ENCODE results near the gene ERGIC1.
"Not testable (repeated sequence)": the region's sequence is repeated elsewhere in the genome, so short reads cannot be mapped to it uniquely, and the experiment has no call there.

ERGIC1 gene

DNA sequence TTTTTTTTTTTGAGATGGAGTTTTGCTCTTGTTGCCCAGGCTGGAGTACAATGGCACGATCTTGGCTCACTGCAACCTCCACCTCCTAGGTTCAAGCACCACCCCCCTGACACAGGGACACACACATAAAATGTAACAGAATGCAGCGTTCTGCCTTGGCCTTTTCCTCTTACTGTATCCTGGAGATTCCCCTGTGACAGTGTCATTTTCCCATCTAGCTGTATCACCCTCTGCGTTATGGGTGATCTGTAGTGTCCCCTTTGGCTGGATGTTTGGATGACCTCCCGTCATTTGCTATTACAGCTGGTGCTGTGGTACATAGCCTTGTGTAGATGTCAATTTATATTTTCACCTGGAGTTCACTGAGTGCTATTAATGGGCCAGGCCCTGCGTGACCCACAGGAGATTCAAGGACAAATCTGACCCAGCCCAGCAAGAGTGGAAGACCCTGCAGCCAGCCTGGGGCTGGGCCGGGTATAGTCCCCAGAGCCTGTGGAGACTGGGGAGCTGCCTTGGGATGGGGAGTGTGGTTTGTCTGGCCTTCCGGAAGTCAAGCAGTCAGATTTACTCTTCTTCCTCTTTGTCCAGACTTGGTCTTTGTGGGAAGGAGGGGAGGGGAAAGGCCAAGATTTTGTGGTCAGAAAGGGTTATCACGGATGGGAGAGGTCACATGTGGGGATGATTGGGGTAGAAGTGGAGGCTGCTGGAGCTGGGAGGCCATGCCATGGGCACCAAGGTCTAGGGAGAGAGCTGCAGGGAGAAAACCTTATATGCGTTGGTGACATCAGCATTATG lies 43.6 kb downstream of the ERGIC1 start:
- DNase-seq (ENCODE audit: low read depth in 2 of 2, low spot score in 1 of 2) = no peak

DNA sequence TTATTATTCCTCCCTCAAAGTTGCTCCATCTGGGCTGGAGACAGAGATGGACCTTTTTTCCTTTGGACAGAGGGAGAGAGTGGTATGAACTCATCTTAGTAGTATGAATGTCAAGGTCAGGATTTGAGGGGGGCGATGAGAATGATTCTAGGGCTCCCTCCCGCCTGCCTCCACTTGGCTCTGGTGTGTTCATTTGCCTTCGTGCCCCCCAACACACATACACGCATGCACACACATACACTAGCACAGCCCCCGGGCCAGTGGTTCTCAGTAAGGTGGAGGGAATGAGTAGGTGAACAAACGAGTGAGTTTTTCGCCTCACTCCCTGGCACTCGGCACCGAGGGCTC lies 44.5 kb downstream of the ERGIC1 start:
- no peak for DNase-seq (ENCODE audit: low read depth in 2 of 2, low spot score in 1 of 2)

DNA sequence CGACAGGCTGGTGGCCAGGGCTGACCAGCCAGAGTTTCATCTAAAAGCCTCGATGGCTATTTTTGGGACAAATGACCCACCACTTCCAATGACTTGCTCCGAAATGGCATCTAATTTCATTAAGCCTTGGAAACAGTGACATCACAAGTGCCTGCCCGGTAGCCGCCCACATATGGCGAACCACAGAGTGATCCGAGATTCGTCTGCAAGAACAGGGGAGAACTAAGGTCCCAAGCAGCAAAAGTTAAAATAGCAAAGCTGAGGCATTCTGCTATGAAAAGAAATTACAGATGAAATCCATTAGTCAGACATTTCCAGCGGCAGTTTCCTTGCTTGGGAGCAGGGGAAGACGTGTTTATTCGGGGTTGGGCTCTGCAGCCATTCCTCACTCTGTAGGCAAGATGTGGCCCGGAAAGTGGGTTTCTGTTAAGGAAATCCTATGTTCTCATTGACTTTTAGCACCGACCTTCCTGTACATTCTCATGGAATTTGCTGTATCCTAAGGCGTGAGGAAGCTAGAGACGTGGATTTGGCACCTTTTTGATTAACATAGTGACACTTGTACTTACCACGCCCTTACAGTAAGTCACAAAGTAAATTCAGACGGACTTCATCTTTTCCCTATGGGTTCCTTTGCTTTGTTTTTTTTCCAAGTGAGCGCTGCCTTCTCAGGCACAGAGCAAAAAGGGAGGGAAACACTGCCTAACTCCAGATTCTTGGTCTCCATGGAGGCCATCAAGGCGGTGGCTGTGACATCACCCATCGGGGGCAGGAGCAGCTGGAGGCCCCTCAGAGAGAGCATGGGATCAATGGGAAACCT lies 45.1 kb downstream of the ERGIC1 start:
- DNase-seq (ENCODE audit: low read depth in 2 of 2, low spot score in 1 of 2) = no peak

DNA sequence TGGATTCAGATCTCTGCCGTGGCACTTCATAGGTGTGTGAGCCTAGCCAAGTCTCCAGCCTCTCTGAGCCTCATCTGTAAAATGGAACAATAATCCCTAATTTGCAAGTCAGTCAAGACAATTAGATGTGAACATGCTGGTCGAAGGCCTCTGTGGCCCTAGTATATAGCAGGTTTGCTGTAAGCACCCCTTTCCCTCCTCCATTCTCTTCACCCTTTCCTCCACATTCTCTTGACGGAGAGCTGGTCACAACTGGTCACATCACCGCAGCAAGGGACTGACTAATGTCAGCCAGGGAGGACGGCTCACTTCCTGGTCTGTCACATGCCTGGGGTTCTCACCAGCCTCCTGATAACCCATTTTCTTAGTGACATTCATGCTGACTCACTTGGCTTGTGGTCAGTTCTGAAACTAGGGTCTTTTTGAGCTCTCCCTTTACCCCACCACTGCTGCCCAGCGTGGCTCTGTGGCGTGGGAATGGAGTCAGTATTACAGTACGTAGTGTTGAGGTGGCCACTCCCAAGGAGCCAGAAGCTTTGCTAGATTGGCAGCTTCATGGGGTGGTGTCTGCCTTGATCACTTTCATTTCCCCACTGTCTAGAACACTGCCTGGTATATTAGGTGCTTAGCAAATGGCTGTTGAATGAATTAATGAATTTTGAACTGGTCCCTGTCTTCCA lies 47.8 kb downstream of the ERGIC1 start:
- DNase-seq (ENCODE audit: low read depth in 2 of 2, low spot score in 1 of 2) = no peak

DNA sequence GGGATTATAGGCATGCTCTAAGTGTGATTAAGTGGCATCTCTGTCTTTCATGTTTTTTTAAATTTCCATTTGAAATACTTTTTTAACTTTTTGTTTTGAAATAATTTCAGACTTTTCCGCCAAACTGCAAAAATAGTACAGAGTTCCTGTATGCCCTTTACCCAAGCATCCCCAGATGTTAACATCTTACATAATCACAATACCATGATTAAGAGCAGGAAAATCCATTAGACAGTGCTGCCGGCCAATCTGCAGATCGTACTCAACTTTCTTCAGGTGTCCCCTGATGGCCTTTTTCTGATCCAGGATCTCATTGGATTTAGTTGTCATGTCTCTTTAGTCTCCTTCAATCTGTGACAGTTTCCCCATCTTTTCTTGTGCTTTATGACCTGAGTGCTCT lies 49.0 kb downstream of the ERGIC1 start:
- no peak for DNase-seq (ENCODE audit: low read depth in 2 of 2, low spot score in 1 of 2)

DNA sequence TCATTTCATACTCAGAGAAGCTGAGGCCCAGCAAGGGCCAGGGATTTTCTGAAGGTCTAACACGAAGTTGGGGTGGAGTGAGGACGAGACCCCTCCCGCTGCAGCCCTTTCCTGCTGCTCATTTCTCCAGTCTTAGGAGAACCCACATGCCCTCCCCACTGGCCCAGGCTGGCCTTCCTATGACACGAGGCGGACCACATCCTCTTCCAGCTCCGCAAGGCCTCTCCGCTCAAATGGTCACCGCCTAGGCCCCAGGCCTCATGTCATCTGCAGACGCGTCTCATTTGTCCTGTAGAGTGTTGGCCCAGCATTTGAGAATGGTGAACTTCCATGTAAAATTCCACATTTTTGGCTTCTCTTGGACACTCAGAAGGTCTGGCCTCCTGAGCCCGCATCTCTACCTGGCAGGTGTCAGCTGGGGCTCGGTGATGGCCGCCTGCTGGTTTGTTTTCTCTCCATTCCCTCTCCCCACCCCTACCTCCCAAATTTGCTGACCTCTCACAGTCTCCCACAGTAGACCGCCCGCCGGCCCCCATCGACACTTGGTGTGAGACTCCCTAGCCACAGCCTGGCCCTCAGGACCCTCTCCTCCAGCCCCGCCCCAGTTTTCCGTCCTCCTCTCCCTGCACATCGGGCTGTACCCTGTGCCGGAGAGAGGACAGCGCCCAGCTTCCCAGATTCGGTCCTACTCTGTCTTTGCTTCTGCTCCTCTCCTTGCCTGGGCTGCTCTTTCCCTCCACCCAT lies 51.7 kb downstream of the ERGIC1 start:
- no peak for DNase-seq (ENCODE audit: low read depth in 2 of 2, low spot score in 1 of 2)

DNA sequence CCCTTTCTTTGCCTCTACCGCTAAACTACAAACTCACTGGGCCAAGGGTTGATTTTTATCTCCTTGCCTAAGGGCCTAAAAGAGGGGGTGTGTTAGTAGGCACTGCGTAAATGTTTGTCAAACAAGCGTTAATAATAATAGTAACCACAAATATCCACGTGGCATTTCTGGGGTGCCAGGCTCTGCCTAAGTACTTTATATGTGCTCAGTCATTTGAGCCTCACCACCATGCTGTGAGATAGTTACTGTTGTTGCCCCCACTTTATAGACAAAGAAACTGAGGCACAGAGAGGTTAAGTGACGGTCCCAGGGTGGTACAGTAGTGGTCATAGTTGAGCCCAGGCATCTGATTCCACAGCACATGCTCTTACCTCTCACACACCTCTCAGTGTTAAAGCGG lies 52.4 kb downstream of the ERGIC1 start:
- no peak for DNase-seq (ENCODE audit: low read depth in 2 of 2, low spot score in 1 of 2)

DNA sequence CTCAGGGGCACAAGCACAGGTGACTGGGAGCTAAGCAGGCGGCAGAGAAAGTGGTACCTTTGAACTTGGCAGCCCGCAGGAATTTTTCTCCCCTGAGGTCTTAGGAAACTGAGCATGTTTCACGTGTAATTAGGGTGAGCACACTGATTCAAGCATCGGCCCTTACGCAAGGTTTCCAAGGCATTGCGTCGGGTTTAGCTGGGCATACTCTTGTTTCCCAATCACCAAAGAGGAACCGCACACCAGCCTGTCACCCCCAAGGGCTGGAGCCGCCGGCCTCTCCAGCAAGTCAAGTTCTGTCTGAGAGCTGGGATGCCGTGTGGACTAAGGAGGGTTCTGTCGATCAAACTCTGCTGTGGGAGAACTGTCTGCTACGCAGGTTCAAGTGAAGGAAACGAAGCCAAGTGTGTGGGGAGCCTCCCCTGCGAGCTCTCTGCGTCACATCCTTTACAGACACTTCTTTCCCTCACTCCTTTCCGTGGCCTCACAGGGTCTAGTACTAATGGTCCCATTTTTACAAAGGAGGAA lies 53.0 kb downstream of the ERGIC1 start:
- no peak for DNase-seq (ENCODE audit: low read depth in 2 of 2, low spot score in 1 of 2)

DNA sequence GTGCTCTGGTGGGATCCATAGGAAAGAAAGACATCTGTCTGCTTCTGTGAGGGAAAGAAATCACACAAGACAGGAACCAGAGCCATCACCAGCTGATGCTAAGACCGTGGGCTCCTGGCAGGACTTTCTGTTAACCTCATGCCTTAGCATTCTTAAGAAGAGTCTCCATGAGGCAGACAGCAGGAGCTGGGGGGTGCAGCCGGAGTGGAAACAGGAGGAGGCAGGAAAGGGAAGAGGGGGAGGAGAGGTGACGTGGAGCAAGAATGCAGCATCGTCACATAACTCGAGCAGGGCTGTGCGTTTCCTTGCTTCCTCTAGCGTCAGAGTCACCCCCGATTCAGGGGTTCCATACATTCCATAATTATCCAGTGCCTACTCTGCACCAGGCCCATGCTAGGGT lies 53.6 kb downstream of the ERGIC1 start:
- no peak for DNase-seq (ENCODE audit: low read depth in 2 of 2, low spot score in 1 of 2)

DNA sequence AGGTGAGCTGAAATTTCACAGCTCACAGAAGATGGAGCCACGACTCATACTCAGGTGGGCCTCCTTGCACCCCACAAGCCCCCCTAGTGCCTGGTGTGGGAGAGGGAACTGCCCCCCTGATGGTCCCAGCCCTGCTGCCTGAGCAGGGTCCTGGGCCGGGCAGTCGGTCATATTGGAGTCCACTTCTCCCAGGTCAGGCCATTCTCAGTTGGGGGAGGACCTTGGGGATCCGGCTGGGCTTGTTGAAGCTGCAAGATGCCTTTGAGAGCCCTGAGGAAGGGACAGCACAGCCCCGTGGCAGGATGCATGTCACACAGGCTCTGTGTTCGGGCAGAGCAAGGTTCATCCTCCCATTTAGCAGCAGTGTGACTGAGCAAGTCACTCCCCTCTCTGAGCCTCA lies 56.6 kb downstream of the ERGIC1 start:
- no peak for DNase-seq (ENCODE audit: low read depth in 2 of 2, low spot score in 1 of 2)

DNA sequence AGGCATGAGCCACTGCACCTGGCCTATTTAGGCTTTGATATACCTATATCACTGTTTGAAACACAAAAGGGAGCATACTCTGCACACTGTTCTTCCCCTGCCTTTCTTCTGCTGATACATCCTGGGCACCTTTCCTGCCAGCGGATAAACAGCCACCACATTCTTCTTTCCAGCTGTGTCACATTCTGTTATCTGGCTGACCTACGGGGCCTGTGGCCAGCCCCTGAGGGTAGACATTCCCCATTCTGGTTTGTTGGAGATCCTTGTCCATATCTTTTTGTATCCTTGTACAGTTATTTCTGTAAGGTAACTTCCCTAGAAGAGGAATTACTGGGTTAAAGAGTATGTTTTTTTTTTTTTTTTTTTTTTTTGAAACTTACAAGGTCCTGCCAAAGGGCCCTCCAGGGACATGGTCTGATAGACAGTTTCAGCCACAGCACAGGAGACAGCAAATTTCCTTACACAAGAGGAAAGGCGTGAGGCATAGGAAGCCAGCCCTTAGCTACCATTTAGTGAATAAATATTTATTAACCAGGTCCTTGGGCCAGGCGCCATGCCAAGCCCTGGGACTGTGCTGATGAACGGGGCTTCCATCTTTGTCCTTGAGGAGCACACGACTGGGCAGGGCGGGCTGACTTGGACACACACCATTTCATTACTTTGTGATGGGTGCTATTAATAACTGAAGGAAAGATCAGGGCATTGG lies 57.8 kb downstream of the ERGIC1 start:
- no peak for DNase-seq (ENCODE audit: low read depth in 2 of 2, low spot score in 1 of 2)

DNA sequence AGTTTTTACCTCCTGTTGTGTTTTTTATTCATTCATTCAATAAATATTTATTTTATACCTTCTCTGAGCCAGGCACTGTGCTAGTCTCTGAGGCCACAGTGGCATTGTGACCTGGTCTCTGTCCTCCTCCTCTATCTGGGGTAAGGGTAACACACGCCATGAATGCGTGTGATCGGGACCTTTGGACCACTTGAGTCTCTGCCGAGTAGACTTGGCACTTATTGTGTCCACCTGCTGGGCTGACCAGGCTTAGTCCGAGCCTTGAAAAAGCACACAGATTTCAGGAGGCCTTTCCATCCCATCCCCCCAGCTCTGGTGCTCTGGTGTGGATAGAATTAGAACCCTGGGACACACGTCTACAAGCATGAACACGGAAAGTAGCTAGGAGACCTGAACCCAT lies 58.7 kb downstream of the ERGIC1 start:
- no peak for DNase-seq (ENCODE audit: low read depth in 2 of 2, low spot score in 1 of 2)

DNA sequence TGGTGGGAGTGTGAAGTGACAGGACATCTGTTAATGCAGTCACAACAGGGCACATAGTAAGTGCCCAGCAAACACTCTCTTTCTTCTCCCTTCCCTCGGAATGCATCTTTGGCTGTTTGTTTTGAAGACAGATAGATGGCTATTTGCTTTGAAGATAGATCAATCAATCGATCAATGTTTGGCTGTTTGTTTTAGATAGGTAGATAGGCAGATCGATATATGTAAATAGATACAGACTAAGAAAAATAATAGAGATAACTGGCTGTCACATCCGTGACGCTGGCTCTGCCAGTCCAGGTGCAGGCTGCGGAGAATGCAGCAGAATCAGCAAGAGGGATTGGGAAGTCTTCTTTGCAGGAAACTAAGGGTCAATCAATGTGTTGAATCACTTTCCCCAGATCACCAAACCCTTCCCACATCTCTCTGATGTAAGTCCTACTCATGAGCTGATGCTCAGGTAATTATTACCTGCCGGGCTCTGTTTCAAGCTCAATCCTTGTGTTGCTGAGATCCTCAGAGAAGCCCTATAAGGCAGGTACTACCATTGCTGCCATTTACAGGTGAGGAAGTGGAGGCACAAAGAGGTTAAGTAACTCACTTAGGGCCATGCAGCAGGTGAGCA lies 60.8 kb downstream of the ERGIC1 start:
- no peak for DNase-seq (ENCODE audit: low read depth in 2 of 2, low spot score in 1 of 2)

DNA sequence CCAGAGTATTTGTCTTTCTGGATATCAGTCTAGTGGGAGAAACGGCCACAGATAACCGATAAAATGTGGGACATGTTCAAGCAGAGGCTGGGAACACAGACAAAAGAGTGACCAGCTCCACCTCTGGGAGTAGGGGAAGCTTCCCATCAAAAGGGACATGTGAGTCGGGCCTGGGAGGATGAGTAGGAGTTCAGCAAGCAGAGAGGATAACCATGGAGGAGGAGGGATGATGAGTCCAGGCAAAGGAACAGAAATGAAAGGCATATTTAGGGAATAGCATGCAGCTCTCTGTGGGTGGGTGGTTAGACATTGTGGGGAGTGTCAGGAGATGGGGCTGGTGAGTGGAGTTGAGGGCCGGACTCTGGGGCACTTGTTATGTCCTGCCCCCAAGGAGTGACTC lies 61.5 kb downstream of the ERGIC1 start:
- no peak for DNase-seq (ENCODE audit: low read depth in 2 of 2, low spot score in 1 of 2)

DNA sequence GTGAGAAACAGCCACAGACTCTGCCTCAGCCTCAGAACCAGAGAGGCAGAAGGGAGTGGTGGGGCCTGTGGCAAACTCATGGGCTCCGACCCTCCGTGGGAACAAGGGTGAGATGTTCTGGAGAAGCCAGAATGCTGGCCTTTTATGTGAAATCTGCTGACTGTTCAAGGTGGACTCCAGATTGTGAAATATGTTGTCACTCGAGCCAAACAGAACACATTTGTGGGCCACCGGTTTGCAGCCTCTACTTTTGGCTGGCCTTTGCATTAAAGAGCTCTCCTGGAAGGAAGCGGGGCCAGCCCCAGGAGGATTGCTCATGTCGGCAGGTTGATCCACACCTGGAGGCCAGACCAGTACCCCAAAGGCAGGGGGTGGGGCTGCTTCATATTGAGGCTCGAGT lies 62.4 kb downstream of the ERGIC1 start:
- DNase-seq (ENCODE audit: low read depth in 2 of 2, low spot score in 1 of 2) = no peak

DNA sequence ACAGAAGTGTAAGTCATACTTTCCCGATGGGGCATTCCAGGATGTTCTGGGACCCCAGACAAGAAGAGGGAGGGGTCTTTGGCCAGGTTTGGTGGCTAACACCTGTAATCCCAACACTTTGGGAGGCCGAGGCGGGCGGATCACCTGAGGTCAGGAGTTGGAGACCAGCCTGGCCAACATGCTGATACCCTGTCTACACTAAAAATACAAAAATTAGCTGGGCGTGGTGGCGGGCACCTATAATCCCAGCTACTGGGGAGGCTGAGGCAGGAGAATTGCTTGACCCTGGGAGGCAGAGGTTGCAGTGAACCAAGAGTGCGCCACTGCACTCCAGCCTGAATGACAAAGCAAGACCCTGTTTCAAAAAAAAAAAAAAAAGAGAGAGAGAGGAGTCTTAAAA lies 63.0 kb downstream of the ERGIC1 start:
- not testable (repeated sequence) for DNase-seq (ENCODE audit: low read depth in 2 of 2, low spot score in 1 of 2)

DNA sequence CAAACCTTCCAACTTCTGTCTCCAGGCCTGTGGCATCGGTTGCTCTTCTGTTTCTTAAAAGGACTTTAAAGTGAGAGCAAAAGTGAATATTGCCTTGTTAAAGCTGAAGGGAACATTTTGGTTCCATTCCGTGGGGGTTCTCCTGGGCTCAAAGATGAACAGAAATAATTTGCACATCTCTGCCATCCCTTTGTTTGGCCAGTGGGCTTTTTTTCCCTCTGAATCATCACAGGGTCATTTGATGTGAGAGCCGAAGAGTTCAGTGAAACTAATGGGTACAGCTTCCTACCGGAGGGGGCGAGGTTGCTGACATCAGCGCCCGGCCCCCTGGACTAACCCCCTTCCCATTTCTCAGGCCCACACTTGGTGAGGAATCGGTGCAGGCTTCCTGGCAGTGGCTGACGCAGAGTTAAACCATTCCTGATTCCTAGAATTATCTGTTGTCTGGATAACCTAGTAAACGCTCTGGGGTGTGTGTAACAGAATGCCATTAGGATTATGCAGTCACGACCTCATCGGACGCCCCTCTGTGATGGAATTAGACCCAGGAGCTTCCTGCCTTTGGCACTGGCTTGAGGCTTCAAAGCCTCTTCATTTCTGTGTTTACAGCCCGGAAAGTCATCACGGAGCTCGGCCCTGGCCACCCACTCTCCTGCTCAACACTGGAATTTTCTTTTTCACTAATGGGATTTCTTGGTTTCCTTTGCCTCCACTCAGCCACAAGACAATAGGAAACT lies 63.6 kb downstream of the ERGIC1 start:
- no peak for DNase-seq (ENCODE audit: low read depth in 2 of 2, low spot score in 1 of 2)

DNA sequence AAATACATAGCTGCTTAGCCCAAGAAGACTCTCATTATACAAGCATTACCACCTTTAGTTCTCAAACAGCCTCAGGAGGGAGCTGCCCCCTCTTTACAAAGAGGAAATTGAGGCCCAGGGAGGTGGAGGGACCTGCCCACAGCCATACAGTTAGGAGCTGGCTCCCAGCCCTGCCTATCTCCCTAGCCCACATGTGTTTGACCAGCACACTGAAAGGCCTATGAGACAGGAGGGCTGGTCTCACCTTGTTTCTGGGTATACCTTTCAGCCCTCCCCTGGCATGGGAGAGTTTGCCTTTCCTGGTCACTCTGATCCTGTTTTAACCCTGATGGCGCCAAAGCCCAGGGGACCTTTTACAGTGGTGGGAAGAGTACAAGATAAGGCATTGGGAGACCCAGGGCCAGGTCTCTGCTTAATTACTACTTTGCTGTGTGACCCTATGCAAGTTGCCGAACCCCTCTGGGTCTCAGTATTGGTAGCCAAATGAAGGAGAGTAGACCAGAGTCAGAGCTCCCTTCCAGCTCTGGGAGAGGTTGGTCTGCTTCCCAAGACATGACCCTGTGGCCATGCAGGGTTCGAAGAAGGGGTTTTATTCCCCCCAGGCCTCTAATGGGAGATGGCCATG lies 64.3 kb downstream of the ERGIC1 start:
- DNase-seq (ENCODE audit: low read depth in 2 of 2, low spot score in 1 of 2) = no peak

DNA sequence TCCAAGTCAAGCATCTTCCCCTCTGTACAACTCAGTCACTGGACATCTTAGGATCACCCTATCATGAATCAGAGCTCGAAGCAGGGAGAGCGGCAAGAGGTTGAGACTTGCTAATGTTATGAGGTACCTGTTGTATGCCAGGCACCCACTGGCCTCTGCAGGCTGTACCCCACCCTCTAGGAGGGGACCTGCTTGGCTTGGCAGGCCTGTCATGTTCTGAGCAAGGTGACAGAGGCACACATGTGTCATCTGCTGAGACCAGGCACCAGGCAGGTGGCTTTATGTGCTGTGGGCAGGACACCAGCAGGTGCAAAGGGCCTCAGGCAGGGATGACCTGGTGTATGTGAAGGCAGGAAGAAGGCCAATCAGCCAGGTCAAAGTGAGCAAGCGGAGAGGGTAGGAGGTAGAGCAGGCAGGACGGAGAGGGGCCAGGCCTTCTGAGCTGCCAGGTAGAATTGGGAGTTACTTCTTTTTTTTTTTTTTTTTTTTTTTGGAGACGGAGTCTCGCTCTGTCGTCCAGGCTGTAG lies 64.9 kb downstream of the ERGIC1 start:
- no peak for DNase-seq (ENCODE audit: low read depth in 2 of 2, low spot score in 1 of 2)

Data from stimulated activated CD8-positive, alpha-beta memory T cell treated with anti-CD3 and anti-CD28 coated beads, Interleukin-4, amount 100 ng/mL, for 1 hour (primary cell).